HuH-7.5 (cell line): ENCODE data around the gene DLGAP5.

Experiments
- DNase-seq: peaks from one replicate; pipeline ENCODE4 v3.0.0; 2011; ENCODE audit warnings: low spot score

Gene DLGAP5

DNA sequence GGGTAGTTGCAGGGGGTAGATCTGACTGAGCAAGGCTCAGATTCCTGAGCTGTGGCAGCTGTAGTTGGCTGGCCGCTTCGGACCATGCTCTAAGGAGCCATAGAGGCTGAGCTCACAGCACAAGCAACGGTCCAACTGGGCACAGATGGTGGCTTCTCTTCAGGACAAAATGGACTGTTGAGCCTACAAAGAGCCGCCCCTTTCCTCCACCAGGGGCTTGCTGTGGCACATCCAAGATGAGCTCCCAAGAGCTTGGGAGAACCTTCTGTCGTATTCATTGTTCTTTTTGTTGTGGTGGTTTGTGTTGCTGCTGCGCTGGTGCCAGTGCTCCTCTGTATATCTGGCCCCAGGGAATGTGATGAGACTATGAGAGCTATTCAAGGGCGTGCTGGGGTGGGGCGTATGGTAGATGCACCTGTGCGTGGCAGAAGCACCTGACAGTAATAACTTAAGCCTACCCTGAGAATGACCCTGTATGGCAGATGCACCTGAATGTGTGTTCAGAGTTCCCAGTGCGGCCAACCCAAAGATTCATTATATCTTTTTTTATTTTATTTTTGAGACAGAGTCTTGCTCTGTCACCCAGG lies 80.2 kb downstream of the DLGAP5 start:
- no peak for DNase-seq

DNA sequence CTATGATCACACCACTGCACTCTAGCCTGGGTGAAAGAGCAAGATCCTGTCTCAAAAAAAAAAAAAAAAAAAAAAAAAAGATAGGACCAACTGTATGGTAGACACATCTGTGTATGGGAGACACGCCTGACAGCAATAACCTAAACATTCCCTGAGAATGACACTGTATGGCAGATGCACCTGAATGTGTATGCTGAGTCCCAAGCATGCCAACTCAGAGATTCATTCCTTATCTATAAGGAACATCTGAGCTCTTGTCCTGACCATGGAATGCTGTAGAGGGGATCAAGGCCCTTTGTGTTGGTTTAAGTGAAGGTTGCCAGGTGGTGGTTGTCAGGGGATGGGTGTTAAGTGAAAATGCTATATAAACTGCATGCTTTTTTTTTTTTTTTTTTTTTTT lies 81.5 kb downstream of the DLGAP5 start:
- no peak for DNase-seq

DNA sequence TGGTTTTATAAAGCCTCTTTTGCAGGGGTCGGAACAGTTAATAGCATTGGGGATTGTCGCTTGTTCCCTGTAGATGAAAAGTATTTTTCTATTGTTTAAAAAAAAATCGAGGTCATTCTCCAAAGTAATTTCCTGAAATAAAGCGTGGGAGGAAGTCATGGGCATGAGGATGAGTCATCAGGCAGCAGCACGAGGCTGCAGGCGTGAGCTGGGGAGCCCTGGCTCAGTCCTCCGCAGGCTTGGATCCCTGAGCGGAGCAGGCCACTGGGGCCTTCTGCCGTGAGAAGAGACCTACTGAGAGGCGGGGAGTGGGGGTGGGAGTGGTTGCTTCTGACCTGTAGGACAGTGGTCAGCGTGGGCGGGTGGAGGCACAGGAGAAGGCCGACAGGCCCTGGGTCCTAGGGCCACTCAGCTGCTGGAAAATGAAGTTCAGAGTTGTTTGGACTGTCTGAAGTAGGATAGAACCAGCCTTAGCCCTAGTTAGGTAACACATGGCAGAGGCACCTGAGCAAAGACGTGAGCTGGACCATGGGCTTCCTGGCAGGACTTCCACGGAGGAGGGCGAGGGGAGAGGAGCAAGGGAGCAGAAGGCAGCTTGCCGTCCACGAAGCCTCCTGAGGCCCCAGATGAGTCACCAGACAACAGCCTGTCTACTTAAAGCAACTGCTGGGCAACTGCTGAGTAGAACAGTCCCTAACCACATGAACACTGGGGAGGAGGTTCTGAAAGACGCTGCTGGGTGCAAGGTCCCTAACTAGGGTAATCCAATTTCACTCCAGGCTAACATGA lies 83.4 kb downstream of the DLGAP5 start:
- DNase-seq: no peak

DNA sequence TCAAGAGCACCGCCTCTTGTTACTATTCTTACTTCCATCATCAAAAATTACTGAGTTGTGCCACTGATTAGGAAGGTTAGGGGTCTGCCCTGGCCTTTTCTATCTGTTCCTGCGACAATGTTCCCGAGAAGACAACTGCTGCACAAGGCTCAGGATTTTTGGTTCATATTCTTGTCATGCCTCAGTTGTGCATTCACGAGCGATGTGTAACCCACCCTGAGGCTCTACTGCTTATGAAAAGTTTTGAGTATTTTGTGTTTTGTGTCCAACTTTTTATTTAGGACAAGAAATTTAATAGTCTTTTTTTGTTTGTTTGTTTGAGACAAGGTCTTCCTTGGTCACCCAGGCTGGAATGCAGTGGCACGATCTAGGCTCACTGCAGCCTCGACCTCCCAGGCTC lies 85.4 kb downstream of the DLGAP5 start:
- no peak for DNase-seq

DNA sequence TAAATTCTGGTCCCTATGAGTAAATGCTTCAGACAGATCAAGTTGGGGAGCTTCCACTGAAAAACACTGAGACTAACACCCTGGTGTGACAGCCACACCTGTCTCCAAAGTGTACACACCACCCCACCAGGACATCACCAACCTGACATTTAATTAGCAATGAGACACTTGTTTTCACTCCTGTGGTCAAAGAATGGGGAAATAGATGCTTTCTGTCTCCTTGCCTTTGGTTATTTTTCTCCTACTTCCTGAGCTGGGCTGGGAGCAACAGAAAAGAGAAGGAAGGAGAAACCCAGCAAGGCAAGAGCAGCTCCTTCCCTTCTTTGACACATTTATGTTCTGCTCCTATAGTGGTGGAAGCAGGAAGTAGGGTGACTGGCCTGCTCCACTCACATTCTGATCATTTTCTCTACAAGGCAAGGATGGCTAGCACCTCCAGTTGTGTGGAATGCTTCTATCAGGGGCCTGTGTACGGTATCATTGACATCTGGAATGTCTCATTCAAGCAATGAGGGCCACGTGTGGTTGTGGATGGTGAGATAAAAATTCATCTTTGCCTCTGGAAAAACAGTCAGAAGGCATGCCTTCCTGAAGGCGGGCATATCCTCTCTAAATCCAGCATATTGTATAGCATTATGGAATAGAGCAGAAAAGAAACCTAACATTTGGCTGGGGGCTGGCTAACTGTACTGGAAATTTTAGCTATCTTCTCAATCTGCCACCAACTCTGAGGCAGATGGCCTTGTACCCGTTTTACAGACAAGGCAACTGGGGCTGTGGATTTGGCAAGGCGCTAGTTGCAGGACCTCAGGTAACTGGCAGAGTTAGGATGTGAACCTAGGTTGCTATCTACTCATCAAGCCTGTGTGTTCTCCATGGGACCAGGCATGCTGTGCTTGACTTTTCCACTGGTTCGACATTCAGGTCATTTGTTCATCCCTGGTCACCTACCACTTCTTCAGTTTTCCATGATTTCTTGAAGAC lies 87.1 kb downstream of the DLGAP5 start:
- DNase-seq: no peak

DNA sequence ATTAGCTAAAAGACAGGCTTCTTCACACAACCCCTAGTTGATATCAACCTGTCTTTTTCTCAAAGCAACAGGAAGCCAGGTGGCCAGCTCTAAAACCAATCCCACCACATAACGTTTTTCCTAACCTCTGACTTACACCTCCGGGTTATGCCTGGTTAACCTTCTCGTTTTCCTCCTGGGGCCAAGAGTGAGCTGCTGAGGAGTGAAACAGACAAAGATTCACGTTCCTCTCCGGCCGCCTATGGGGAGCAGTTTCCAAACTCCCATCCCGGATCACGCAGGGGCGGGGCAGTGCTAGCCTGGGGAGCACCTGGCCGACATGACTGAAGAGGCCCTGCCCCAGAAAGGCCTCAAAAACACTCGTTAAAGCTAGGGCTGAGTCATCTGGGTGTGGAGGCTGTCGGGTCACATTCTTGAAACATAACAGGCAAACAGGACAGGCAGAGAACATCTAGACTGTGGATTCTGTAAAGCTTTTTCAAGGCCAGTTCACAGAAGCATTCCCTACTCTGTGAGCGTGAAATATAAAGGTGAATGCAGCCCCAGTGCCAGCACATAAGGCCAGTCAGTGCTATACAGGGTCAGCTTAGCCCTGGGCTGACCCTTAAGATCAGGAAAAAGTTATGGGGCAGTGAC lies 88.3 kb downstream of the DLGAP5 start:
- peak; percentile 74 for DNase-seq

DNA sequence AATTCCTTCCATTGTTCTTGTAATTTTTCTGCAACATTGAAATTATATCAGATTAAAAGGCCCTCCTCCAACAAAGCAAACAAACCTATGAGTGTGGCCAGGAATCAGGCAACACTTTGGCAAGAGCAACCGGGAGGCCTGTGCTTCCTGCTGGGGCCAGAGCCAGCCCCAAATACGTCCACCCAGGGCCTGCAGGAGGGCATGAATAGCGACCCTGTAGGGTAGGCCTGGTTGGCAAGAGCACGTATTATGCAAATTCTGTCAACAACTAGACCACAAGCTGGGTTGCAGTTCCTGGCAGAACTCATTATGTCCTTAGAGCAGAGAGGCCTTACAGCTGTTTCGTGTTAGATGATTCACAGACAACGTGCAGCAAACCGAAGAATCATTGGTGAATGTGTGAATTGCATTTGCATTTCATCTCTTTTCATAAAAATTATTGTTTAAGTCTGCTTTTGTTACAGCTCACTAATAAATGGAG lies 89.2 kb downstream of the DLGAP5 start:
- DNase-seq: no peak

DNA sequence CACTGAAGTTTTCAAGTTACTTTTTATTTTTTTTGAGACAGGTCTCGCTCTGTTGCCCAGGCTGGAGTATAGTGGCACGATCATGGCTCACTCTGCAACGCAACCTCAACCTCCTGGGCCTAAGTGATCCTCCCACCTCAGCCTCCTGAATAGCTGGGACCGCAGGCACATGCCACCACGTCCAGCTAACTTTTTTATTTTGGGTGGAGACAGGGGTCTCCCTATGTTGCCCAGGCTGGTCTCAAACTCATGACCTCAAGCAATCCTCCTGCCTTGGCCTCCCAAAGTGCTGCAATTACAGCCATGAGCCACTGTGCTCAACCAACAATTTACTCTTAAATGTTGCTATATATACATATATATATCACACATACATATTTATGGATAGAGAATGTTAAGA lies 89.7 kb downstream of the DLGAP5 start:
- DNase-seq: no peak

DNA sequence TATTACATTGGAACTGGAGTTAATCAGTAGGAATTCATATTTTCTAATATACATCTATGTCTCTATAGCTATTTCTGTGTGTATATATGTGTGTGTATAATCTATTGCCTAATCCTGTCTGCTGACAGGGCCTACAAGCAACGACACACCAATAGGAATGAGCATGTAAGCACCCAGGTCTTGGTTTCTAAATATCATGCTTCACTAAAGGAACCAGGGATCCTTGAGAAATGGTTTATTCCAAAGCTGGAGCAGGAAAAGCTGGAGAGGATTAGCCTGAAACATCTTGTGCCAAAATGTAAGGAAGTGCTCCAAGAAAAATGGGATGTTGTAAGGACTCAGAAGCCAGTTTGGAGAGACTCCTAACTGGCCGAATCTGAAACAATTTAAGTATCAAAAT lies 91.6 kb downstream of the DLGAP5 start:
- no peak for DNase-seq

DNA sequence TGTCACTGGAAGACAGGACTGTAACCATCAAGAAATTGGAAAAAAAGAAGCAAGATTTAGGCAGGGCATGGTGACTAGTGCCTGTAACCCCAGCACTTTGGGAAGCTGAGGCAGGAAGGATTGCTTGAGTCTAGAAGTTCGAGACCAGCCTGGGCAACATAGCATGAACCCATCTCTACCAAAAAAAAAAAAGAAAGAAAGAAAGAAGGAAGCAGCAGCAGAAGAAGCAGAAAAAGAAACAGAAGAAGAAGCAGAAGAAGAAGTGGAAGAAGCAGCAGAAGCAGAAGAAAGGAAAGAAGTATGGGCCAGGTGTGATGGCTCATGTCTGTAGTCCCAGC lies 92.9 kb downstream of the DLGAP5 start:
- DNase-seq: no peak
